K562 (cell line): ENCODE data around the gene KIF19. TPM values are rescaled to one million over a fixed set of nuclear protein-coding genes. Genes with fewer than 3 reads are reported as not detected.

Experiments
- ATAC-seq: fragments of 200-7000 bp; cut with Tn5 transposase; 3 replicates; pipeline ENCODE4 v1.9.1; 2020; ENCODE audit warnings: moderate library complexity
- BruUV-seq: library from RNA; stranded (reverse); fragments of 400-500 nt; replicated peaks from 2 replicates; lab custom pipeline; 2021; lab: Mats Ljungman, UMichigan
- CTCF ChIA-PET: fragments of 300-600 bp; formaldehyde crosslinking; extraction: SDS; loops from one replicate; lab custom pipeline; 2021; ENCODE audit warnings: low intra/inter-chr PET ratio; lab: Yijun Ruan, JAX
- POLR2A ChIA-PET: fragments of 300-600, 350-650 bp; sonication (Branson Sonifier 250); formaldehyde crosslinking; extraction: SDS; loops from one replicate; lab custom pipeline; 2021; ENCODE audit warnings: antibody characterized with exemption, inconsistent platforms; lab: Yijun Ruan, JAX
- DNase-seq, 4 experiments: peaks; one replicate each; pipeline versions ENCODE4 v3.0.0 to v3.0.0-alpha.2; 2011 to 2018; ENCODE audit warnings: low spot score in 3 of 4, mixed read lengths in 3 of 4; ENCODE audit errors: extremely low read depth in 1 of 4
- FAIRE-seq: peaks from 2 replicates; lab custom pipeline; 2011; peaks lifted over from hg19 to GRCh38; lab: Jason Lieb, UNC
- H2AFZ ChIP-seq: 2 replicates; pipeline ENCODE4 v1.6.0; 2011; ENCODE audit warnings: low read depth, low read length, control low read depth, inconsistent platforms
- H3K27ac ChIP-seq: fragments of 200-600 bp; 3 replicates; pipeline ENCODE4 v1.8.0; 2011; ENCODE audit warnings: low read depth, mild to moderate bottlenecking, control low read depth, inconsistent platforms, low read length, moderate library complexity, mixed read lengths; ENCODE audit errors: extremely low read depth
- H3K27me3 ChIP-seq, 2 experiments: fragments of 300-600 bp in 1 of 2; 2 replicates in 1 of 2; 3 replicates in 1 of 2; pipeline versions ENCODE4 v1.6.0 to v1.8.0; 2011; ENCODE audit warnings: inconsistent platforms in 2 of 2, low read length in 2 of 2, mild to moderate bottlenecking in 1 of 2, mixed read lengths in 1 of 2, moderate library complexity in 1 of 2; ENCODE audit not compliant: control insufficient read depth in 2 of 2, insufficient read depth in 2 of 2
- H3K36me3 ChIP-seq: fragments of 300-600 bp; 3 replicates; pipeline ENCODE4 v1.8.0; 2011; ENCODE audit warnings: mild to moderate bottlenecking, low read length, inconsistent platforms; ENCODE audit not compliant: control insufficient read depth, insufficient read depth
- H3K4me1 ChIP-seq, 2 experiments: fragments of 200-600 bp in 1 of 2; replicated peaks in 1 of 2; 2 replicates in 1 of 2; 3 replicates in 1 of 2; pipeline versions ENCODE4 v1.5.1 to v1.8.0; 2011; ENCODE audit warnings: inconsistent platforms in 2 of 2, low read length in 2 of 2, mild to moderate bottlenecking in 1 of 2, mixed read lengths in 1 of 2, moderate library complexity in 1 of 2; ENCODE audit not compliant: control insufficient read depth in 2 of 2, insufficient read depth in 2 of 2
- H3K4me2 ChIP-seq: 2 replicates; pipeline ENCODE4 v1.6.1; 2011; ENCODE audit warnings: low read length, control low read depth, inconsistent platforms, mixed read lengths; ENCODE audit not compliant: insufficient read depth
- H3K4me3 ChIP-seq: fragments of 200-600 bp; sonication (generic), shearing (Covaris generic); 2 replicates; pipeline ENCODE4 v1.5.1; 2016; ENCODE audit warnings: control low read depth, inconsistent platforms
- H3K79me2 ChIP-seq: fragments of 200-600 bp; 3 replicates; pipeline ENCODE4 v1.8.0; 2011; ENCODE audit warnings: low read length, inconsistent platforms; ENCODE audit not compliant: control insufficient read depth, insufficient read depth
- H3K9ac ChIP-seq, 2 experiments: 2 replicates each; pipeline versions ENCODE4 v1.6.0 to v1.6.1; 2011; ENCODE audit warnings: low read depth in 2 of 2, low read length in 2 of 2, control low read depth in 1 of 2, inconsistent platforms in 1 of 2, mild to moderate bottlenecking in 1 of 2, mixed read lengths in 1 of 2; ENCODE audit not compliant: insufficient read depth in 1 of 2
- H3K9me1 ChIP-seq: one replicate; pipeline ENCODE4 v1.6.0; 2011; ENCODE audit warnings: inconsistent platforms, mild to moderate bottlenecking, low read length, moderate library complexity; ENCODE audit not compliant: control insufficient read depth, insufficient read depth
- H3K9me3 ChIP-seq: replicated peaks from 2 replicates; pipeline ENCODE4 v1.5.1; 2011; ENCODE audit warnings: low read depth, low read length, inconsistent platforms; ENCODE audit not compliant: control insufficient read depth, insufficient read depth
- H4K20me1 ChIP-seq: replicated peaks from 2 replicates; pipeline ENCODE4 v1.6.1; 2011; ENCODE audit warnings: low read length, inconsistent platforms, mixed read lengths; ENCODE audit not compliant: control insufficient read depth, insufficient read depth
- MED1 ChIP-seq: sonication (generic); formaldehyde crosslinking; IDR thresholded peaks from 2 replicates; pipeline ENCODE4 v1.8.1; 2023; ENCODE audit warnings: missing genetic modification reagents, borderline replicate concordance
- PRMT5 ChIP-seq: sonication (generic); formaldehyde crosslinking; IDR thresholded peaks from 2 replicates; pipeline ENCODE4 v1.5.0; 2020; ENCODE audit warnings: missing genetic modification reagents
- RBM22 ChIP-seq: fragments of 200-400 bp; formaldehyde crosslinking; IDR thresholded peaks from 2 replicates; pipeline ENCODE4 v1.6.1; 2018; ENCODE audit warnings: low read length, low read depth; ENCODE audit not compliant: poor library complexity, severe bottlenecking
- ZNF518B ChIP-seq: fragments of 250-450 bp; sonication (Bioruptor Pico); IDR thresholded peaks from 2 replicates; pipeline ENCODE4 v1.5.0; 2021; ENCODE audit warnings: mild to moderate bottlenecking, moderate library complexity
- WGBS: fragments of 100-300 bp; shearing (Covaris generic); methylation state at CpG from one replicate; pipeline ENCODE4 v1.1.6; 2016; ENCODE audit warnings: low coverage, mixed read lengths; ENCODE audit not compliant: insufficient coverage; ENCODE audit errors: missing lambda C conversion rate; 5-methylcytosine and 5-hydroxymethylcytosine counted together
- in situ Hi-C: fragments of 300-500 bp; cut with MboI; formaldehyde crosslinking; loops from 4 replicates; pipeline ENCODE4 v1.15.0; 2018; ENCODE audit warnings: inconsistent platforms, mixed read lengths
- intact Hi-C: fragments of 100-400 bp; cut with micrococcal nuclease; formaldehyde crosslinking; loops from 2 replicates; pipeline ENCODE4 v1.14.2; 2022
- polyA plus RNA-seq, 8 experiments: library from polyadenylated mRNA; depleted of rRNA in 4 of 8; stranded (reverse) in 5 of 8; unstranded in 3 of 8; fragments of >200 nt; fragmentation: Nextera tagmentation in 2 of 8; fragmentation: Illumina TruSeq in 1 of 8; extraction: Ambion mirVana in 2 of 8; extraction: Trizol in 1 of 8; gene quantifications; 2 replicates each; pipeline versions ENCODE4 v1.2.1 to v1.2.3, GENCODE V29; 2011 to 2014; ENCODE audit warnings: inconsistent platforms in 1 of 8, missing spikeins in 1 of 8
- total RNA-seq, 7 experiments: library from RNA; depleted of rRNA in 6 of 7; stranded (reverse); fragments of >200 nt in 6 of 7; fragmentation: Illumina TruSeq in 2 of 7; extraction: Trizol in 2 of 7; gene quantifications; 2 replicates each; pipeline versions ENCODE4 v1.2.1 to v1.2.3, GENCODE V29; 2011 to 2021; ENCODE audit warnings: low replicate concordance in 1 of 7

Gene KIF19
- total and polyA plus RNA-seq, 9 of the 15 experiments (the other 6 are each of a cell fraction or from before 2014, with no cell fraction given) = 0.10 TPM; not detected in 8

- no peak for TF ChIP-seq MED1 (CRISPR knock-in tag)
- no peak for TF ChIP-seq RBM22
- TF ChIP-seq PRMT5 (CRISPR knock-in tag) = no peak
These were observed 36.9 kb downstream of the KIF19 start (continued) for GRCh38 chr17:74362810-74363498.

- ChIA-PET CTCF (interaction anchor here (0.6 to 1.1 kb wide), 3 partner anchors 126 to 495 kb away, joined by 3 to 4 read pairs (median 3); no protein-coding TSS in a partner anchor), POLR2A (interaction anchor here (1.1 to 1.3 kb wide), 3 partner anchors 11 to 130 kb away, joined by 3 to 7 read pairs (median 5); no protein-coding TSS in a partner anchor)
- H3K4me1 ChIP-seq = peaks cover 0 to 23% of the 10 kb centered on the region in 2 experiments; a peak in 1 of 5 replicates
- in situ Hi-C loops (no loop called here), intact Hi-C loops (loop anchor here (5.0 kb wide), 2 partner anchors 125 to 165 kb away; partner anchors contain the start of gene CD300LB)
- H3K9me3 ChIP-seq = no peaks in the 10 kb centered on the region
- no peak for TF ChIP-seq ZNF518B (CRISPR knock-in tag)
- BruUV-seq = no TSS peak
- no peaks in the 10 kb centered on the region for H3K9me1 ChIP-seq
- H3K79me2 ChIP-seq = no peaks in the 10 kb centered on the region
- ATAC-seq (no peak), FAIRE-seq (no peak), DNase-seq (no peak)
- no peak within 1 kb of the TSS for H3K4me2 ChIP-seq
- H3K36me3 ChIP-seq = no peaks in the 10 kb centered on the region
- no peak within 1 kb of the TSS for H3K27ac ChIP-seq
- H3K27me3 ChIP-seq = peaks cover 20 to 53% of the 10 kb centered on the region in 2 experiments
- peaks cover 9% of the 10 kb centered on the region; the same call in 1 of the 2 replicates for H4K20me1 ChIP-seq
- H3K4me3 ChIP-seq = no peak within 1 kb of the TSS
- H2AFZ ChIP-seq = no peak within 1 kb of the TSS
- WGBS = 0% methylated on average over 3 of the region's 5 CpGs
- H3K9ac ChIP-seq = no peak within 1 kb of the TSS
These were observed 41.2 kb downstream of the KIF19 start, which contains the start of gene GPR142 for GRCh38 chr17:74367206-74367605. TSS of gene GPR142 (plus strand) at chr17:74367506. CDS start at chr17:74369541, 2,035 bp downstream.
